ENCODE measurements around the gene PSMD4. TPM values are rescaled to one million over a fixed set of nuclear protein-coding genes. Genes with fewer than 3 reads are reported as not detected.

Gene PSMD4
- total RNA-seq, 2 donors from 2014 or later: 103 to 158 TPM

DNA sequence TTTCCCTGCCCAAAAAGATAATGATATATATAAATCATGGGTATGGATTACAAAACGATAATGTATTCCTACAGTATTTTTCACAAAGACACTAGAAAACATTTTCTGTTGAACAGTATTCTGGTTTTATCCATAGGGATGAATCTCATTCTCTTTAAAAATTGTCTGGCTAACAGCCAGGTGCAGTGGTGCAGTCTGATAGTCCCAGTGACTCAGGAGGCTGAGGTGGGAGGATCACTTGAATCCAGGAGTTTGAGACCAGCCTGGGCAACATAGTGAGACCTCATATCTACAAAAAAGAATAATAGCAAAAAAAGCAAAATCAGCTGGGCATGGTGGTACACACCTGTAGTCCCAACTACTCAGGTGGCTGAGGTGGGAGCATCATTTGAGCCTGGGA, 32.9 kb upstream of the PSMD4 start:
- TF ChIP-seq, protein P1, sequence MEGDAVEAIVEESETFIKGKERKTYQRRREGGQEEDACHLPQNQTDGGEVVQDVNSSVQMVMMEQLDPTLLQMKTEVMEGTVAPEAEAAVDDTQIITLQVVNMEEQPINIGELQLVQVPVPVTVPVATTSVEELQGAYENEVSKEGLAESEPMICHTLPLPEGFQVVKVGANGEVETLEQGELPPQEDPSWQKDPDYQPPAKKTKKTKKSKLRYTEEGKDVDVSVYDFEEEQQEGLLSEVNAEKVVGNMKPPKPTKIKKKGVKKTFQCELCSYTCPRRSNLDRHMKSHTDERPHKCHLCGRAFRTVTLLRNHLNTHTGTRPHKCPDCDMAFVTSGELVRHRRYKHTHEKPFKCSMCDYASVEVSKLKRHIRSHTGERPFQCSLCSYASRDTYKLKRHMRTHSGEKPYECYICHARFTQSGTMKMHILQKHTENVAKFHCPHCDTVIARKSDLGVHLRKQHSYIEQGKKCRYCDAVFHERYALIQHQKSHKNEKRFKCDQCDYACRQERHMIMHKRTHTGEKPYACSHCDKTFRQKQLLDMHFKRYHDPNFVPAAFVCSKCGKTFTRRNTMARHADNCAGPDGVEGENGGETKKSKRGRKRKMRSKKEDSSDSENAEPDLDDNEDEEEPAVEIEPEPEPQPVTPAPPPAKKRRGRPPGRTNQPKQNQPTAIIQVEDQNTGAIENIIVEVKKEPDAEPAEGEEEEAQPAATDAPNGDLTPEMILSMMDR (IDR thresholded peaks at IDR 0.05): no peak
- H3K36me3 ChIP-seq: no peaks in the 10 kb centered on the region
- H3K27me3 ChIP-seq: no peaks in the 10 kb centered on the region
- intact Hi-C loops (cut with DNase I): no loop called here
- H3K9ac ChIP-seq (ENCODE audit: low read depth in 2 of 2, low read length in 2 of 2): no peak overlapping the region
- no peaks in the 10 kb centered on the region for H3K9me3 ChIP-seq
- no peak overlapping the region for H3K4me3 ChIP-seq
- no peaks in the 10 kb centered on the region for H3K4me1 ChIP-seq
- no peak for DNase-seq
- H3K27ac ChIP-seq: no peak overlapping the region

DNA sequence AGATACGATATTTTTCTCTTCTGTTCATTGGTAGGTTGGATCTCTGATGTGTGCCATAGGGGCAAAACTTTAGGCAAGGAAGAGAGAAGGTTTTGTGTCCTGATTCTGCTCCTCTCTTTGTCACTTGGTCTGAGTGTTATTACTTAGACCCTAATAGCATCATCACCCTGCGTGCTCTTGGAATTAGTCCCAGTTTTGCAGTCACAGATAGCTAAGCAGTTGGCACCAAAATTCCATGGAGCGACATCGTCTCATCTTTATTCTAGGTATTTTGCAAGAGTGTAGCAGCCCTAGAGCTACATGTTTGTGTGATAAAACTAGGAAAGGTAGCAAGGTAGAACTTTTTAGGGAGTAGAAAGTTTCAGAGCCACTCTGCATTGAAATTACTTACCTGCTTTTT, 32.4 kb upstream of the PSMD4 start:
- intact Hi-C loops (cut with DNase I): no loop called here
- no peak overlapping the region for H3K9ac ChIP-seq (ENCODE audit: low read depth in 2 of 2, low read length in 2 of 2)
- H3K4me3 ChIP-seq: no peak overlapping the region
- H3K27ac ChIP-seq: no peak overlapping the region
- no peaks in the 10 kb centered on the region for H3K4me1 ChIP-seq
- H3K27me3 ChIP-seq: no peaks in the 10 kb centered on the region
- no peaks in the 10 kb centered on the region for H3K36me3 ChIP-seq
- DNase-seq: no peak
- TF ChIP-seq, protein P1 (IDR thresholded peaks at IDR 0.05): no peak
- H3K9me3 ChIP-seq: no peaks in the 10 kb centered on the region

DNA sequence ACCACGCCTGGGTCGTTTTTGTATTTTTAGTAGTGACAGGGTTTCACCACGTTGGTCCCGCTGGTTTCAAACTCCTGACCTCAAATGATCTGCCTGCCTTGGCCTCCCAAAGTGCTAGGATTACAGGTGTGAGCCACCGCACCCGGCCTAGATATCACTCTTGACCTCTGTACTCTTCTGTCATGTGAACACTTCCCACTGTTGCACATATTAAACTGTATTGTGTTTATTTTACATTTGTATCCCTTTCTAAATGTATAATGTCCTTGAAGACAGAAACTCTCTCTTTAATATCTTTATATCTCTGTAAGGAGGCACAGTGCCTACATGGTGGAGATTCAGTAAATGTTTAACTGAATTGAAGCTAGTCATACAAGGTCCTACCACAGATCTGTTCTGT, 19.3 kb upstream of the PSMD4 start:
- no peak for DNase-seq
- Histone ChIP-seq H3K9me3 (no peaks in the 10 kb centered on the region), H3K36me3 (peaks cover 29% of the 10 kb centered on the region), H3K9ac (ENCODE audit: low read depth in 2 of 2, low read length in 2 of 2) (no peak overlapping the region), H3K27ac (no peak overlapping the region), H3K4me3 (no peak overlapping the region), H3K27me3 (no peaks in the 10 kb centered on the region), H3K4me1 (no peaks in the 10 kb centered on the region)
- TF ChIP-seq, protein P1 (IDR thresholded peaks at IDR 0.05): no peak
- intact Hi-C loops (cut with DNase I): no loop called here

DNA sequence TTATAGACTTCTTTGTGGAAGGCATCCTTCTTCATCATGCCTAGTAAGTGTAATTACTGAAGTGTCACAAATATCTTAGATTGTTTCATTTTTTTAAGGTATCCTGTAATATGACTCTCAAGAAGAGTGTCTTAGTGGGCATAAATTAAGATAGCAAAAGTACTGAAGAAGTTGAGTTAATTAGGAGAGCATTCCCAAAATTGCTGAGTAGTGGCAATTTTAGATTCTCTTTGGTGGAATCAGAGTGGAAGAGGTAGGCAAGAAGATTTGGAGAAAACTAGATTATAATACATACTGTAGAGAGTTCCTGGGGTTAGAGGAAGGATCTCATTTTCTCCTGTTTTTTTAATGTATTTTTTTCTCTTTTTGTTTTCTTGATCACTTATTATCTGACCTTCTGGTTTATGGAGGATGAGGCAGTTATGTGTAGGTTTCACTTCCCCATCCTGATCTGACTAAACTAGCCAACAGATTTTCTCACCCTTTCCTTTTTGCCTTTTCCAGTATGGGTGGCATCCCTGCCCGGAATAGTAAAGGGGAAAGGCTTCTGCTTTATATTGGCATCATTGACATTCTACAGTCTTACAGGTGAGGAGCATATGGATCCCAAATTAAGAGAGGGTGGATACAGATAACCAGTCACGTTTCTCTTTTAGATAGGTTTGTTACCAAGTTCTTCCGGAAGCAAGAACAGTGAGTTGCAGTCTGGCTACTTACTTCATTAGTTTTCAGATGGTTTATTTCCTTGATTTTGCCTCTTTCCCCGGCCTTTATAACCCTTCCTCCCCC, 16.7 kb upstream of the PSMD4 start:
- H3K4me1 ChIP-seq: no peaks in the 10 kb centered on the region
- intact Hi-C loops (cut with DNase I): no loop called here
- H3K27me3 ChIP-seq: no peaks in the 10 kb centered on the region
- no peak for DNase-seq
- H3K36me3 ChIP-seq: peaks cover 24% of the 10 kb centered on the region
- H3K9ac ChIP-seq (ENCODE audit: low read depth in 2 of 2, low read length in 2 of 2): no peak overlapping the region
- H3K9me3 ChIP-seq: no peaks in the 10 kb centered on the region
- no peak overlapping the region for H3K27ac ChIP-seq
- TF ChIP-seq, protein P1 (IDR thresholded peaks at IDR 0.05): no peak
- no peak overlapping the region for H3K4me3 ChIP-seq

DNA sequence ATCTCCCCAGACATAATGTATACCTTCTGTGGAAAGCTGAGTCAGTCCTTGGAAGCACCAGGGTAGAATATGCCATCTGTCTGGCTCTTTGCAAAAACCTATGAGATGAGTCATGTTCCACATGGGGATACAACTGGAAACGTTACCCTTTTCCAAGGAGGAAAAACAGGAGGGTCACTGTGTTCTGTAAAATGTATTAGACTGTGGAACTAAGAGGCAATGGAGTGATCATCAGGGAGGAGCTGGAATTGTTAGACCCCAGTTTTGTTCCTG, 16.1 kb upstream of the PSMD4 start:
- intact Hi-C loops (cut with DNase I): no loop called here
- Histone ChIP-seq H3K9me3 (no peaks in the 10 kb centered on the region), H3K4me1 (no peaks in the 10 kb centered on the region), H3K27ac (no peak overlapping the region), H3K27me3 (no peaks in the 10 kb centered on the region), H3K4me3 (no peak overlapping the region), H3K36me3 (peaks cover 27% of the 10 kb centered on the region), H3K9ac (ENCODE audit: low read depth in 2 of 2, low read length in 2 of 2) (no peak overlapping the region)
- TF ChIP-seq, protein P1 (IDR thresholded peaks at IDR 0.05): no peak
- no peak for DNase-seq

Data from colonic mucosa (tissue), 4 donors.